GM10266 (cell line): ENCODE data around the gene CDO1.

Source experiments
- DNase-seq: peaks from one replicate; pipeline ENCODE4 v3.0.0; 2012; ENCODE audit errors: extremely low spot score
- TF ChIP-seq, protein P1 (sequence below): IDR thresholded peaks from 2 replicates; pipeline ENCODE4 v1.5.1; 2012; ENCODE audit warnings: mild to moderate bottlenecking, low read depth; ENCODE audit not compliant: control insufficient read depth, insufficient read depth; ENCODE audit errors: missing control alignments

Gene CDO1

DNA sequence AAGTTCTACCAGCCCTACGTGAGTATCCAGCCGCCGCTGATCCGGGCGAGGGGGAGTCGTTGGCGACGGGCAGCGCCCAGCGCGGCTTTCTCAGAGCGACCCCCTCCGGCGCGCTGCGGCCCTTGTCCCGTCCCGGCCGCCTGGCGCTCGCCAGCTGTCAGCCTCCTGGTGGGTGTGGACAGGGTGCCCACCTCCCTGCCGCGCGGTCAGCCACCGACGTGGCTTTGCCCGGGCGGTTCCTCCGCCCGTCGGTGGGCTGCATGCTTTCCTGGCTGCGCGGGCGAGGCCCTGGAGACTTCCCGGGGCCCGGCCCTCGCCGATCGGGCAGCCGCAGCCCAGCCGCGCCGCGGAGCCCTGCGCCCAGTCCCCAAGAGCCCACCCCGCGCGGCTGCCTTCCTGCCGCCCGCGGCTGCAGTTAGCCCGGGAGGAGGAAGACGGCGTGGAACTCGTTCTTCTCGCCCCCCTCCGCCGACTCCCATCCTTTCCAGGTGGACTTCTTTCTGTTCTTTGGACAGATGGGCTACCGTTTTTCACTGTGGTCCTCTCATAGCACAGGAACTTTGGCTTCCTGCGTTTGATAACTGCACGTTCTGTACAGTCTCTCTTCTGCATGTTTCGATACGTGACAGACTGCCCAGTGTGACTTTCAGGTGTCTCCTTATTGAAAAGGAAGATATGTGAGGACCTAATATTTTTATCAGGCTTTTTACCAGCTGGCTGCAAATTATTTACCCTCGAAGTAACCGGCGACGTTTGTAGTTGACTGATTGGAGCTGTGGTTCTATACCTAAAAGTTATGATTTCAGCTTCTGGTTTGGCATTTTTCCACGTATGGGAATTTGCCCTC is 25.9 kb upstream of the CDO1 start:
- peak; percentile 38 for DNase-seq
- TF ChIP-seq, protein P1, sequence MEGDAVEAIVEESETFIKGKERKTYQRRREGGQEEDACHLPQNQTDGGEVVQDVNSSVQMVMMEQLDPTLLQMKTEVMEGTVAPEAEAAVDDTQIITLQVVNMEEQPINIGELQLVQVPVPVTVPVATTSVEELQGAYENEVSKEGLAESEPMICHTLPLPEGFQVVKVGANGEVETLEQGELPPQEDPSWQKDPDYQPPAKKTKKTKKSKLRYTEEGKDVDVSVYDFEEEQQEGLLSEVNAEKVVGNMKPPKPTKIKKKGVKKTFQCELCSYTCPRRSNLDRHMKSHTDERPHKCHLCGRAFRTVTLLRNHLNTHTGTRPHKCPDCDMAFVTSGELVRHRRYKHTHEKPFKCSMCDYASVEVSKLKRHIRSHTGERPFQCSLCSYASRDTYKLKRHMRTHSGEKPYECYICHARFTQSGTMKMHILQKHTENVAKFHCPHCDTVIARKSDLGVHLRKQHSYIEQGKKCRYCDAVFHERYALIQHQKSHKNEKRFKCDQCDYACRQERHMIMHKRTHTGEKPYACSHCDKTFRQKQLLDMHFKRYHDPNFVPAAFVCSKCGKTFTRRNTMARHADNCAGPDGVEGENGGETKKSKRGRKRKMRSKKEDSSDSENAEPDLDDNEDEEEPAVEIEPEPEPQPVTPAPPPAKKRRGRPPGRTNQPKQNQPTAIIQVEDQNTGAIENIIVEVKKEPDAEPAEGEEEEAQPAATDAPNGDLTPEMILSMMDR, result peak; percentile 27

GRCh38 chr5:115841382-115842088 is 25.1 kb upstream of the CDO1 start, which contains the start of the genes AP3S1 and ATG12:
Gene AP3S1 (plus strand): TSS chr5:115841935. CDS start chr5:115842038, 103 bp downstream.
Gene ATG12 (minus strand): TSS chr5:115841565. CDS start chr5:115841552, 13 bp downstream.
- peak; percentile 88 for DNase-seq
- TF ChIP-seq, protein P1, result no peak

GRCh38 chr5:115840873-115841272 is 24.4 kb upstream of the CDO1 start:
- no peak for DNase-seq
- TF ChIP-seq, protein P1, result no peak

DNA sequence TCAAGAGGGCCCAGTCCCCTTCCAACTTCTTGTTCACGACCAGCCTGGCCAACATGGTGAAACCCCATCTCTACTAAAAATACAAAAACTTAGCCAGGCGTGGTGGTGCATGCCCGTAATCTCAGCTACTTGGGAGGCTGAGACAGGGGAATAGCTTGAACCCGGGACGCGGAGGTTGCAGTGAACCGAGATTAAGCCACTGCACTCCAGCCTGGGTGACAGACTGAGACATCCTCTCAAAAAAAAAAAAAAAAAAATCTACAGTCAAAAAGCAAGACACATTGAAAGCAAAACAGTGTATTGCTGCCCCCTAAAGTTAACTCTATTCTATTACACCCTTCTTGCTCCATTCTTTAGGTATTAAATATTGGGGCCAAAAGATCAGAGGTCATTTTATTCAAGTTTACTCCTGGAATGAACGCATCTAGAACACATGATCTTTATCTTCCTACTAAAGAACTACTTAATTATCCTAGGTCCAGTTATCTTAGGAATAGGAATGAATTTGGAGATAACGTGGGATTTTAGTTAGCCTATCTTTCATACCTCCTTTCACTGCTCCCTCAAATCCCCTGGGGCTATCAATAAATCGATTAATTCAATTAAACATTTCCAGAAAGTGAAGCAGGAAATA is 22.5 kb upstream of the CDO1 start:
- peak; percentile 61 for DNase-seq
- TF ChIP-seq, protein P1, result peak; percentile 35

DNA sequence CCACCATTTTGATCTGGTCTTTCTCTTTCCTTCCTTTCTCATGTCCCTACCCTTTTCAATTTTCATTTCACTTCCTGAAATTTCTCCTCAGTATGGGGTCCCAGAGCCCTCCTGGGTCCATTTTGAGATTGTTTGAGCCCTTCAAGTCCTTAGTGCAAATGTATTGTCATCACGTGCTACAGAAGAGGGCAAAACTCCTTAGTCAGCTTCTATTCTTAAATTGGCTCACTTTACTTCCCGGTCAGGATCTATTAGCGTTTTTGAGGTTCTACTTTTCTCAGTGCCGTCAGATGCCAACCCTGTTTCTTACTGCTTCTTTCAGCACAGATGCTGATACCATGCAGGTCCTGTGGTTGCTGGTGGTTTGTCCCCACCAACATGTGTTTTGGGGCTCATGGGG is 19.0 kb upstream of the CDO1 start:
- DNase-seq, result no peak
- TF ChIP-seq, protein P1, result no peak

GRCh38 chr5:115831163-115831768 is 14.8 kb upstream of the CDO1 start:
- peak; percentile 52 for DNase-seq
- TF ChIP-seq, protein P1, result peak; percentile 75
